ENCODE measurements around the gene CDCA8. TPM values are rescaled to one million over a fixed set of nuclear protein-coding genes. Genes with fewer than 3 reads are reported as not detected.
A peak's percentile ranks its signal among the peaks of the same experiment; 100 is the strongest.
"Not testable (repeated sequence)": the region's sequence is repeated elsewhere in the genome, so short reads cannot be mapped to it uniquely, and the experiment has no call there.

CDCA8 gene
- total and polyA plus RNA-seq, 4 donors = 0.80 to 2.2 (median 1.6) TPM

DNA sequence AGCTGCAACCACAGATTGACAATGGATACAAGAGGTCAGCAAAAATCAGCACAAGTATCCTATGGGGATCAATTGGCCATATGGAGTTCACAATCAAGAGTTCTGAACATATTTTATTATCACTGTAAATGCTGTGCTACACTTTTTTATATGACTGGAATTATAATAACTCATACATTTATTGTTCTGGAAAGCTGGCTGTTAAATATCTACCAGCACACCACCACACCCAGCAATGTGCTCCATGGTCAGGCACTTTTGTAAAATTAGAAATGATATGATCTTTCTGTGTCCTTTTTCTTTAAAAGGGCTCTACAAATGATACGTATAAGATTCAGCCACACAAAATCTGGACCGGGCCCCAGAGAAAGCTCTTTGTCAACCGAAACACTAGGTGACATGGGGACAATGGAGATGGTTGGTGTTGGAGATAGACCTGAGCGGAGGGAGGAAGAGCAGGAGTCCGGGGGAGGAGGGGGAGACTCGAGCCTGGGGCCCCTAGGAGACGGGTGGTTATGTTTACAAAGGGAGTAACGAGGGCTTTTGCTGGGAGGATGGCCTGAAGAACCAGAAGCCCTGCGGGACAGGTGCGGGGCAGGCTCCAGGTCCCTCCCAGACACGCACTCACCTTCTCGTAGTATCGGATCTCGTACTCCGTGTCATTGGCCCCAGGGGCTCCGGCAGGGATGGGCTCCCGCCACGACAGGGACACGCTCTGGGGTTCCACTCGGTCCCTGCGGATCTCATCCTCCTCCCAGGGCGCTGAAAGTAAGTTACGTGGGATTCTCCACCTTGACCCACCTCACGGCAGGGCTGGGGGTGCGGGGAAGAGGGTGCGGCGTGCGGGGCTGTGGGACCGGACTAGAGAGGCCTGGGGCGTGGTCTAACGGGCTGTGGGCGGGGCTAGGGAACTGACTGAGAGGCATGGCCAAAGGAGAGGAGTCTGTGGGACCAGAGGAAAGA, 42.6 kb downstream of the CDCA8 start:
- H3K4me1 ChIP-seq (ENCODE audit: control insufficient read depth in 5 of 5, insufficient read depth in 5 of 5, low read length in 5 of 5) = no peaks in the 10 kb centered on the region
- WGBS, 2 donors = 17 to 19% methylated on average over 29 to 32 of the region's 32 CpGs
- peaks cover 0 to 4% (median under 1%) of the 10 kb centered on the region in 4 donors for H3K9me3 ChIP-seq (ENCODE audit: control insufficient read depth in 4 of 4, insufficient read depth in 3 of 4, low read length in 3 of 4)
- H3K9ac ChIP-seq (ENCODE audit: insufficient read depth in 1 of 2, low read length in 2 of 2) = no peak overlapping the region
- DNase-seq = no peak
- TF ChIP-seq CTCF (IDR thresholded peaks at IDR 0.05; ENCODE audit: control extremely low read depth, extremely low read depth) = no peak
- H3K36me3 ChIP-seq (ENCODE audit: control insufficient read depth in 4 of 4, insufficient read depth in 4 of 4, low read length in 4 of 4) = no peaks in the 10 kb centered on the region
- H3K4me3 ChIP-seq = no peak overlapping the region
- H3K27ac ChIP-seq (ENCODE audit: low read depth in 1 of 2, low read length in 1 of 2) = no peak overlapping the region
- H3K27me3 ChIP-seq (ENCODE audit: control insufficient read depth in 3 of 3, insufficient read depth in 3 of 3, low read length in 2 of 3) = peaks cover 4 to 10% (median 7%) of the 10 kb centered on the region in 3 donors
- no peak for ATAC-seq (ENCODE audit: insufficient read depth, low FRiP score)

DNA sequence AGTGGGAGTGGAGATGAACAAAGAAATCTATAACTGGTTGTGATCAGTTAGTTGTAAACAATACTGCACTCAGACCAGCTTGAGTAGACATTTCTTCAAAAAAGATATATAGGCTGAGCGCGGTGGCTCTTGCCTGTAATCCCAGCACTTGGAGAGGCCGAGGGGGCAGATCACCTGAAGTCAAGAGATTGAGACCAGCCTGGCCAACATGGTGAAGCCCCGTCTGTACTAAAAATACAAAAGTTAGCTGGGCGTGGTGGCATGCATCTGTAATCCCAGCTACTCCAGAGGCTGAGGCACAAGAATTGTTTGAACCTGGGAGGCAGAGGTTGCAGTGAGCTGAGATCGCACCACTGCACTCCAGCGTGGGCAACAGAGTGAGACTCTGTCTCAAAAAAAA, 45.7 kb downstream of the CDCA8 start:
- DNase-seq; H3K4me3 ChIP-seq; H3K9me3 ChIP-seq (ENCODE audit: control insufficient read depth in 4 of 4, insufficient read depth in 3 of 4, low read length in 3 of 4); H3K27ac ChIP-seq (ENCODE audit: low read depth in 1 of 2, low read length in 1 of 2); H3K9ac ChIP-seq (ENCODE audit: insufficient read depth in 1 of 2, low read length in 2 of 2); ATAC-seq (ENCODE audit: insufficient read depth, low FRiP score); H3K27me3 ChIP-seq (ENCODE audit: control insufficient read depth in 3 of 3, insufficient read depth in 3 of 3, low read length in 2 of 3); H3K36me3 ChIP-seq (ENCODE audit: control insufficient read depth in 4 of 4, insufficient read depth in 4 of 4, low read length in 4 of 4); H3K4me1 ChIP-seq (ENCODE audit: control insufficient read depth in 5 of 5, insufficient read depth in 5 of 5, low read length in 5 of 5): not testable (repeated sequence)
- WGBS, 2 donors = 86 to 88% methylated on average over 7 of the region's 7 CpGs

- DNase-seq; H3K9ac ChIP-seq (ENCODE audit: insufficient read depth in 1 of 2, low read length in 2 of 2); H3K4me3 ChIP-seq; H3K9me3 ChIP-seq (ENCODE audit: control insufficient read depth in 4 of 4, insufficient read depth in 3 of 4, low read length in 3 of 4); ATAC-seq (ENCODE audit: insufficient read depth, low FRiP score); H3K36me3 ChIP-seq (ENCODE audit: control insufficient read depth in 4 of 4, insufficient read depth in 4 of 4, low read length in 4 of 4); H3K4me1 ChIP-seq (ENCODE audit: control insufficient read depth in 5 of 5, insufficient read depth in 5 of 5, low read length in 5 of 5); H3K27ac ChIP-seq (ENCODE audit: low read depth in 1 of 2, low read length in 1 of 2); H3K27me3 ChIP-seq (ENCODE audit: control insufficient read depth in 3 of 3, insufficient read depth in 3 of 3, low read length in 2 of 3): not testable (repeated sequence)
- WGBS, 2 donors = 89 to 96% methylated on average over 4 of the region's 4 CpGs
Measured at GRCh38 chr1:37738619-37739018, 46.3 kb downstream of the CDCA8 start.

DNA sequence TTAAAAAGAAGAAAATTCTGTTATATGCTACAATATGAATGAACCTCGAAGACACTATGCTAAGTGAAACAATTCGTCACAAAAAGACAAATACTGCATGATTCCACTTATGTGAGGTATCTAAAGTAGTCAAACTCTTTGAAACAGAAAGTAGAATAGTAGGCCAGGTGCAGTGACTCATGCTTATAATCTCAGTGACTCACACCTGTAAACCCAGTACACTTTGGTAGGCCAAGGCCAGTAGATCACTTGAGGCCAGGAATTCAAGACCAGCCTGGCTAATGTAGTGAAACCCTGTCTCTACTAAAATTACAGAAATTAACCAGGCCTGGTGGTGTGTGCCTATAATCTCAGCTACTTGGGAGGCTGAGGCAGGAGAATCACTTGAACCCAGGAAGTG, 46.9 kb downstream of the CDCA8 start:
- ATAC-seq (ENCODE audit: insufficient read depth, low FRiP score) (peak; percentile 41), DNase-seq (no peak)
- Histone ChIP-seq H3K27me3 (ENCODE audit: control insufficient read depth in 3 of 3, insufficient read depth in 3 of 3, low read length in 2 of 3) (peaks cover 3 to 9% (median 7%) of the 10 kb centered on the region in 3 donors), H3K36me3 (ENCODE audit: control insufficient read depth in 4 of 4, insufficient read depth in 4 of 4, low read length in 4 of 4) (no peaks in the 10 kb centered on the region), H3K27ac (ENCODE audit: low read depth in 1 of 2, low read length in 1 of 2) (no peak overlapping the region), H3K9ac (ENCODE audit: insufficient read depth in 1 of 2, low read length in 2 of 2) (no peak overlapping the region), H3K9me3 (ENCODE audit: control insufficient read depth in 4 of 4, insufficient read depth in 3 of 4, low read length in 3 of 4) (peaks cover 0 to 4% (median 2%) of the 10 kb centered on the region in 4 donors), H3K4me1 (ENCODE audit: control insufficient read depth in 5 of 5, insufficient read depth in 5 of 5, low read length in 5 of 5) (no peaks in the 10 kb centered on the region), H3K4me3 (no peak overlapping the region)
- no peak for TF ChIP-seq CTCF (IDR thresholded peaks at IDR 0.05; ENCODE audit: control extremely low read depth, extremely low read depth)
- 73 to 93% methylated on average over 2 of the region's 2 CpGs for WGBS, 2 donors
